Adrenal gland (tissue), 5 donors: ENCODE data around the gene RHBDL1.

Experiments
- CTCF ChIP-seq, 6 experiments: fragments of 450-650 bp in 4 of 6; fragments of 200-600 bp in 2 of 6; sonication (generic) in 1 of 6; IDR thresholded peaks; 1 replicate in 5 of 6; 2 replicates in 1 of 6; pipeline versions ENCODE4 v1.5.1 to v1.8.0; 2016 to 2021; ENCODE audit warnings: antibody characterized with exemption in 6 of 6, mild to moderate bottlenecking in 2 of 6, moderate library complexity in 1 of 6
- POLR2A ChIP-seq, 2 donors: fragments of 450-650 bp; IDR thresholded peaks; one replicate each; pipeline ENCODE4 v1.6.1; 2017; ENCODE audit warnings: antibody characterized with exemption in 2 of 2, mild to moderate bottlenecking in 2 of 2, moderate library complexity in 1 of 2
- donor health status: DM: no; HTN: no; CAD: no.

DNA sequence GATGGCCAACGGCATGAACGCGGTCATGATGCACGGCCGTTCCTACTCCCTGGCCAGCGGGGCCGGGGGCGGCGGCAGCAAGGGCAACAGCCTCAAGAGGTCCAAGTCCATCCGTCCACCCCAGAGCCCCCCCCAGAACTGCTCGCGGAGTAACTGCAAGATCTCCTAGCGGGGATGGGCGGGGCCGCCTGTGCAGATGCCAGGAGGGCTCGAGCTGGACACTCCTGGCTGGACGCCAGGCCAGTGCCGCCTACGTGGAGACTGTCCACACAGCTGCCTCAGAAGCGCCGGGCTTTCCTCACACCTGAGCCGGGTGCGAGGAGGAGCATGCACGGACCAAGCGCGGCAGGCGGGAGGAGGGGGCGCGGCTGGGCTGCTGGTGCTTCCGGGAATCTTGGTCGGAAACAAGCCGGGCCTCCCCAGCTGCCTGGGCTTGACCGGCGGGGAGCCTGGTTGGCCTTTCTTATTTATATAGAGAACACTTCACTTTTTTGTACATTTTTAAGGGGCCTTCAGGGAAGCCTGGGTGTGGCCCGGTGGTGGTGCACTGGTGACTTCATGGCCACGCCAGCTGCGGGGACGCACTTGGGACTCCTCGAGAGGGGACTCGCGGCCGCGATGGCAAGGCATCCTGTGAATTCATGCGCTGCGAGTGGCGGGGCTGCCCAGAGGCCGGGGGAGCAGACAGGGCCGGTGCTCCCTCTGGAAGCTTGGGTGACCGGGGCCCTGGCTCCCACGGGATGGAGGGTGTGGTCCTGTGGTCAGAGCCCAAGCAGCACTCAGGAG is 47.8 kb upstream of the RHBDL1 start:
- TF ChIP-seq CTCF (IDR thresholded peaks at IDR 0.05) = no peak
- TF ChIP-seq POLR2A (IDR thresholded peaks at IDR 0.05) = no peak
